Measurements from ENCODE around the gene LCE3E. TPM values are rescaled to one million over a fixed set of nuclear protein-coding genes. Genes with fewer than 3 reads are reported as not detected.

LCE3E gene
- total and polyA plus RNA-seq, 7 donors: not detected

- ATAC-seq: no peak
- Histone ChIP-seq H3K36me3 (ENCODE audit: insufficient read depth in 1 of 2, low read depth in 1 of 2) (no peaks in the 10 kb centered on the region), H3K27ac (no peak overlapping the region), H3K9me3 (no peaks in the 10 kb centered on the region), H3K27me3 (ENCODE audit: insufficient read depth in 3 of 3, low read length in 2 of 3) (peaks cover 3 to 13% (median 4%) of the 10 kb centered on the region in 3 donors), H3K4me3 (no peak overlapping the region), H3K4me1 (no peaks in the 10 kb centered on the region)
- no peak for TF ChIP-seq CTCF (IDR thresholded peaks at IDR 0.05)
- intact Hi-C loops (cut with DNase I): no loop called here
- 53 to 61% (median 54%) methylated on average over 4 of the region's 4 CpGs for WGBS, 3 donors
- DNase-seq: no peak
These were observed 46.0 kb downstream of the LCE3E start for GRCh38 chr1:152520561-152521090.

- ATAC-seq (no peak), DNase-seq (no peak)
- H3K27ac ChIP-seq: no peak overlapping the region
- no peaks in the 10 kb centered on the region for H3K9me3 ChIP-seq
- no peak for TF ChIP-seq CTCF (IDR thresholded peaks at IDR 0.05)
- H3K4me1 ChIP-seq: no peaks in the 10 kb centered on the region
- H3K27me3 ChIP-seq (ENCODE audit: insufficient read depth in 3 of 3, low read length in 2 of 3): peaks cover 3 to 21% (median 9%) of the 10 kb centered on the region in 3 donors
- no peak overlapping the region for H3K4me3 ChIP-seq
- intact Hi-C loops (cut with DNase I): no loop called here
- no peaks in the 10 kb centered on the region for H3K36me3 ChIP-seq (ENCODE audit: insufficient read depth in 1 of 2, low read depth in 1 of 2)
- WGBS, 3 donors: 44 to 52% (median 45%) methylated on average over 1 of the region's 1 CpG
These were observed 46.7 kb downstream of the LCE3E start for GRCh38 chr1:152519851-152520250.

- H3K4me3 ChIP-seq: no peak overlapping the region
- no peak for ATAC-seq
- TF ChIP-seq CTCF (IDR thresholded peaks at IDR 0.05): no peak
- no peak overlapping the region for H3K27ac ChIP-seq
- intact Hi-C loops (cut with DNase I): no loop called here
- H3K9me3 ChIP-seq: no peaks in the 10 kb centered on the region
- DNase-seq: no peak
- peaks cover 6 to 35% (median 15%) of the 10 kb centered on the region in 3 donors for H3K27me3 ChIP-seq (ENCODE audit: insufficient read depth in 3 of 3, low read length in 2 of 3)
- no peaks in the 10 kb centered on the region for H3K36me3 ChIP-seq (ENCODE audit: insufficient read depth in 1 of 2, low read depth in 1 of 2)
- 40 to 44% (median 44%) methylated on average over 7 of the region's 7 CpGs for WGBS, 3 donors
- H3K4me1 ChIP-seq: no peaks in the 10 kb centered on the region
These were observed 49.3 kb downstream of the LCE3E start for GRCh38 chr1:152517237-152517811.

GRCh38 chr1:152516082-152516481, 50.5 kb downstream of the LCE3E start:
- Histone ChIP-seq H3K36me3 (ENCODE audit: insufficient read depth in 1 of 2, low read depth in 1 of 2) (no peaks in the 10 kb centered on the region), H3K4me3 (no peak overlapping the region), H3K27ac (no peak overlapping the region), H3K9me3 (no peaks in the 10 kb centered on the region), H3K4me1 (no peaks in the 10 kb centered on the region), H3K27me3 (ENCODE audit: insufficient read depth in 3 of 3, low read length in 2 of 3) (peaks cover 4 to 35% (median 19%) of the 10 kb centered on the region in 3 donors)
- TF ChIP-seq CTCF (IDR thresholded peaks at IDR 0.05): no peak
- ATAC-seq (no peak), DNase-seq (no peak)
- intact Hi-C loops (cut with DNase I): no loop called here
- WGBS, 3 donors: 75 to 80% (median 78%) methylated on average over 7 of the region's 7 CpGs

Other genes starting within 250 kb of the LCE3E start
- gene FLG, start 241.5 kb downstream of the LCE3E start, total RNA-seq: not detected
- under 1 TPM in 2 of 3 donors, not detected in 1; under 0.01 to 0.01 TPM for gene FLG, start 241.5 kb downstream of the LCE3E start, polyA plus RNA-seq
- not detected for gene FLG2, start 206.8 kb downstream of the LCE3E start, total RNA-seq
- gene FLG2, start 206.8 kb downstream of the LCE3E start, polyA plus RNA-seq: not detected
- not detected for gene CRNN, start 152.5 kb downstream of the LCE3E start, total RNA-seq
- under 1 TPM in 2 of 3 donors, not detected in 1; 0.28 to 0.30 TPM for gene CRNN, start 152.5 kb downstream of the LCE3E start, polyA plus RNA-seq
- not detected for gene LCE5A, start 56.0 kb downstream of the LCE3E start, total RNA-seq
- gene LCE5A, start 56.0 kb downstream of the LCE3E start, polyA plus RNA-seq: not detected
- gene CRCT1, start 52.3 kb downstream of the LCE3E start, total RNA-seq: not detected
- gene CRCT1, start 52.3 kb downstream of the LCE3E start, polyA plus RNA-seq: not detected
- not detected for gene LCE3D, start 13.7 kb upstream of the LCE3E start, total RNA-seq
- not detected for gene LCE3D, start 13.7 kb upstream of the LCE3E start, polyA plus RNA-seq
- not detected for gene LCE3C, start 33.5 kb upstream of the LCE3E start, total RNA-seq
- not detected for gene LCE3C, start 33.5 kb upstream of the LCE3E start, polyA plus RNA-seq
- gene LCE3B, start 47.0 kb upstream of the LCE3E start, total RNA-seq: not detected
- not detected for gene LCE3B, start 47.0 kb upstream of the LCE3E start, polyA plus RNA-seq
- gene LCE3A, start 56.3 kb upstream of the LCE3E start, total RNA-seq: not detected
- not detected for gene LCE3A, start 56.3 kb upstream of the LCE3E start, polyA plus RNA-seq
- gene LCE2D, start 96.6 kb upstream of the LCE3E start, total RNA-seq: not detected
- not detected for gene LCE2D, start 96.6 kb upstream of the LCE3E start, polyA plus RNA-seq
- gene LCE2C, start 108.5 kb upstream of the LCE3E start, total RNA-seq: not detected
- not detected for gene LCE2C, start 108.5 kb upstream of the LCE3E start, polyA plus RNA-seq
- gene LCE2B, start 119.3 kb upstream of the LCE3E start, total RNA-seq: not detected
- not detected for gene LCE2B, start 119.3 kb upstream of the LCE3E start, polyA plus RNA-seq
- not detected for gene LCE2A, start 131.6 kb upstream of the LCE3E start, total RNA-seq
- not detected for gene LCE2A, start 131.6 kb upstream of the LCE3E start, polyA plus RNA-seq
- gene LCE4A, start 141.4 kb upstream of the LCE3E start, total RNA-seq: not detected
- gene LCE4A, start 141.4 kb upstream of the LCE3E start, polyA plus RNA-seq: not detected
- gene KPRP, start 191.2 kb upstream of the LCE3E start, total RNA-seq: under 1 TPM in 1 of 4 donors, not detected in 3; 0.17 TPM
- gene KPRP, start 191.2 kb upstream of the LCE3E start, polyA plus RNA-seq: not detected
- gene LCE1F, start 208.4 kb upstream of the LCE3E start, total RNA-seq: not detected
- not detected for gene LCE1F, start 208.4 kb upstream of the LCE3E start, polyA plus RNA-seq
- not detected for gene LCE1E, start 219.5 kb upstream of the LCE3E start, total RNA-seq
- gene LCE1E, start 219.5 kb upstream of the LCE3E start, polyA plus RNA-seq: not detected
- not detected for gene LCE1D, start 229.9 kb upstream of the LCE3E start, total RNA-seq
- gene LCE1D, start 229.9 kb upstream of the LCE3E start, polyA plus RNA-seq: not detected
- gene LCE1C, start 239.9 kb upstream of the LCE3E start, total RNA-seq: not detected
- not detected for gene LCE1C, start 239.9 kb upstream of the LCE3E start, polyA plus RNA-seq
- gene LCE1B, start 245.2 kb upstream of the LCE3E start, total RNA-seq: not detected
- gene LCE1B, start 245.2 kb upstream of the LCE3E start, polyA plus RNA-seq: not detected